Ammon's horn (tissue), 1 donor: ENCODE results near the gene ZMIZ1.

ENCODE experiments used
- DNase-seq: peaks from one replicate; pipeline ENCODE4 v3.0.0-alpha.2; 2016; ENCODE audit warnings: low spot score

Gene ZMIZ1

GRCh38 chr10:79358811-79359210 lies 290.0 kb downstream of the ZMIZ1 start:
- no peak for DNase-seq

- DNase-seq, result no peak
These were observed 291.2 kb downstream of the ZMIZ1 start for GRCh38 chr10:79359816-79360498.

- no peak for DNase-seq
These were observed 292.0 kb downstream of the ZMIZ1 start for GRCh38 chr10:79360499-79361342.

- DNase-seq, result no peak
These were observed 293.1 kb downstream of the ZMIZ1 start for GRCh38 chr10:79361726-79362397.
